Esophagus muscularis mucosa (tissue), 4 donors: Measurements from ENCODE around the gene HOXB9.

ENCODE experiments used
- CTCF ChIP-seq, 3 experiments: fragments of 200-600 bp in 2 of 3; fragments of 450-650 bp in 1 of 3; sonication (generic) in 2 of 3; IDR thresholded peaks; one replicate each; pipeline ENCODE4 v1.5.1; 2017 to 2019; ENCODE audit warnings: antibody characterized with exemption in 3 of 3, mild to moderate bottlenecking in 2 of 3, moderate library complexity in 1 of 3
- EP300 ChIP-seq: sonication (generic); formaldehyde crosslinking; IDR thresholded peaks from one replicate; pipeline ENCODE4 v1.6.1; 2017; ENCODE audit warnings: antibody characterized with exemption
- POLR2A ChIP-seq: fragments of 450-650 bp; IDR thresholded peaks from one replicate; pipeline ENCODE4 v1.6.1; 2017; ENCODE audit warnings: antibody characterized with exemption, moderate library complexity, mild to moderate bottlenecking, low read depth
- POLR2AphosphoS5 ChIP-seq, 2 donors: sonication (generic); formaldehyde crosslinking; IDR thresholded peaks; one replicate each; pipeline ENCODE4 v1.6.1; 2017; ENCODE audit warnings: antibody characterized with exemption in 2 of 2

DNA sequence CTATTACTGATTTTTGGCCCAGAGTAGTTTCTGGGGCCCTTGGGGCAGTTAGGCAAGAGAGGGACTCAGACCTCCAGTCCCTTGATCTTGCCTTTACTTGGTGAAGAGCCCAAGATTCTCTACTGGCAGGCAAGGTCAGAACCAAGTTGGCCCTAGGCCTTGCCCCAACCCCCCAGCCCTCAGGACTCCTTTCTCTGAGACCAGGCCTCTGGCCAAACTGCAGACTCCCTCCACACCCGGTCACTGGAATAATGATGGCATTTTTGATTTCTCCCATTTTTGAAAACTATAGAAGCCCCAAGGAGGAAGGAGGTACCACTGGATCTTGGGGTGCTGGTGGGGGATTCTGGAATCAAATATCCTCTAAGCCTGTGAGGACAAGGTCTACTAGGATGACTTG is 18.0 kb upstream of the HOXB9 start:
- TF ChIP-seq EP300 (no peak), CTCF (IDR thresholded peaks at IDR 0.05) (no peak), POLR2A (no peak), POLR2AphosphoS5 (IDR thresholded peaks at IDR 0.05) (no peak)
